Adrenal gland (tissue), 12 donors: ENCODE data around the gene WDR26. TPM values are rescaled to one million over a fixed set of nuclear protein-coding genes. Genes with fewer than 3 reads are reported as not detected.

Experiments used
- DNase-seq, 7 donors: peaks; one replicate each; pipeline ENCODE4 v3.0.0-alpha.2; 2019 to 2020
- H3K27ac ChIP-seq, 5 donors: fragments of 200-600 bp; sonication (generic) in 4 of 5; 1 replicate in 3 of 5; 2 replicates in 2 of 5; pipeline versions ENCODE4 v1.5.1 to v1.8.0; 2016 to 2020; ENCODE audit warnings: mild to moderate bottlenecking in 1 of 5
- H3K27me3 ChIP-seq: fragments of 200-600 bp; 2 replicates; pipeline ENCODE4 v1.8.0; 2021
- H3K36me3 ChIP-seq, 2 donors: fragments of 200-600 bp; replicated peaks in 1 of 2; 1 replicate in 1 of 2; 2 replicates in 1 of 2; pipeline versions ENCODE4 v1.5.1 to v1.8.0; 2018 to 2022
- H3K4me1 ChIP-seq, 2 donors: fragments of 200-600 bp; replicated peaks in 1 of 2; 1 replicate in 1 of 2; 2 replicates in 1 of 2; pipeline versions ENCODE4 v1.5.1 to v1.8.0; 2018 to 2021
- H3K4me3 ChIP-seq, 4 donors: fragments of 200-600 bp; sonication (generic) in 3 of 4; one replicate each; pipeline ENCODE4 v1.5.1; 2016 to 2018
- H3K9me3 ChIP-seq, 3 donors: fragments of 200-600 bp; sonication (generic) in 1 of 3; replicated peaks in 1 of 3; 1 replicate in 2 of 3; 2 replicates in 1 of 3; pipeline versions ENCODE4 v1.5.1 to v1.8.0; 2016 to 2021
- CTCF ChIP-seq, 6 experiments: fragments of 450-650 bp in 4 of 6; fragments of 200-600 bp in 2 of 6; sonication (generic) in 1 of 6; IDR thresholded peaks; 1 replicate in 5 of 6; 2 replicates in 1 of 6; pipeline versions ENCODE4 v1.5.1 to v1.8.0; 2016 to 2021; ENCODE audit warnings: antibody characterized with exemption in 6 of 6, mild to moderate bottlenecking in 2 of 6, moderate library complexity in 1 of 6
- POLR2A ChIP-seq, 2 donors: fragments of 450-650 bp; IDR thresholded peaks; one replicate each; pipeline ENCODE4 v1.6.1; 2017; ENCODE audit warnings: antibody characterized with exemption in 2 of 2, mild to moderate bottlenecking in 2 of 2, moderate library complexity in 1 of 2
- WGBS, 4 donors: extraction: QIAGEN DNeasy Blood & Tissue Kit in 2 of 4; methylation state at CpG; one replicate each; pipeline versions ENCODE4 v1.1.5 to v1.1.7; 2013 to 2017; 5-methylcytosine and 5-hydroxymethylcytosine counted together
- intact Hi-C, 2 donors: fragments of 100-400 bp; cut with DNase I; formaldehyde crosslinking; loops; one replicate each; pipeline versions ENCODE4 v1.14.1 to v1.15.0; 2022 to 2023
- polyA plus RNA-seq, 3 donors: library from polyadenylated mRNA; stranded (reverse); fragments of 200-250 nt in 2 of 3; fragments of 350-450 nt in 1 of 3; fragmentation: Illumina TruSeq in 1 of 3; extraction: RNeasy Lipid Tissue Mini Kit (QIAGEN cat#74804) in 1 of 3; gene quantifications; one replicate each; pipeline ENCODE4 v1.2.3, GENCODE V29; 2013 to 2014
- total RNA-seq, 9 donors: library from RNA; depleted of rRNA in 4 of 9; stranded (reverse); fragments of >200 nt in 4 of 9; fragments of 120-200 nt in 1 of 9; fragmentation: NEBNext Ultra II Directional in 1 of 9; extraction: Animal tissue kit (Norgen Biotek cat#: 25700) in 1 of 9; gene quantifications; one replicate each; pipeline versions ENCODE4 v1.1.0 to v1.2.4, GENCODE V29; 2013 to 2023
- donor health status: healthy with polysubstance abuse.
- donor health status: Bipolar disorder and iron deficiency.
- donor health status: DM: yes; HTN: yes; CAD: no.
- donor health status: DM: no; HTN: no; CAD: no.
- donor health status: DM: no; HTN: no; CAD: no.
- donor health status: DM: yes; HTN: yes; CAD: no.

Gene WDR26
- total and polyA plus RNA-seq, 12 donors = 25.6 to 92.0 (median 71.2) TPM

- peak; percentile 33 to 62 (median 50) for DNase-seq
- peak overlapping the region; percentile 69 to 99 (median 86) for H3K4me3 ChIP-seq
- H3K4me1 ChIP-seq = peaks cover 21 to 44% of the 10 kb centered on the region in 2 donors
- H3K36me3 ChIP-seq = peaks cover 0 to 12% of the 10 kb centered on the region in 2 donors
- intact Hi-C loops = no loop called here
- TF ChIP-seq CTCF (IDR thresholded peaks at IDR 0.05) (no peak), POLR2A (IDR thresholded peaks at IDR 0.05) (no peak)
- WGBS, 4 donors = 0 to 3% (median 0%) methylated on average over 3 to 80 of the region's 88 CpGs
- H3K27ac ChIP-seq = peak overlapping the region; percentile 84 to 100 (median 95)
- no peaks in the 10 kb centered on the region for H3K9me3 ChIP-seq
- H3K27me3 ChIP-seq = no peaks in the 10 kb centered on the region
Measured at GRCh38 chr1:224433701-224434672, 610 bp downstream of the WDR26 start.

GRCh38 chr1:224433041-224433691, 1.4 kb downstream of the WDR26 start:
- Histone ChIP-seq H3K9me3 (no peaks in the 10 kb centered on the region), H3K36me3 (peaks cover 0 to 12% of the 10 kb centered on the region in 2 donors), H3K27me3 (no peaks in the 10 kb centered on the region), H3K4me3 (peak overlapping the region; percentile 69 to 99 (median 86)), H3K4me1 (peaks cover 22 to 49% of the 10 kb centered on the region in 2 donors), H3K27ac (peak overlapping the region; percentile 84 to 100 (median 94))
- 0 to 2% (median 1%) methylated on average over 19 of the region's 19 CpGs for WGBS, 4 donors
- intact Hi-C loops = no loop called here
- no peak for TF ChIP-seq CTCF (IDR thresholded peaks at IDR 0.05)
- peak in 1 of 2 donors; percentile 5 for TF ChIP-seq POLR2A (IDR thresholded peaks at IDR 0.05)
- DNase-seq = peak in 5 of 7 donors; percentile 33 to 63 (median 40)

- Histone ChIP-seq H3K4me1 (peaks cover 27 to 54% of the 10 kb centered on the region in 2 donors), H3K36me3 (peaks cover 0 to 12% of the 10 kb centered on the region in 2 donors), H3K27me3 (no peaks in the 10 kb centered on the region), H3K9me3 (no peaks in the 10 kb centered on the region), H3K27ac (peak overlapping the region; percentile 57 to 100 (median 94)), H3K4me3 (peak overlapping the region in 3 of 4 donors; percentile 64 to 93 (median 79))
- WGBS, 4 donors = 2 to 5% (median 3%) methylated on average over 6 of the region's 6 CpGs
- intact Hi-C loops = no loop called here
- no peak for DNase-seq
- TF ChIP-seq POLR2A (IDR thresholded peaks at IDR 0.05) (peak in 1 of 2 donors; percentile 12), CTCF (IDR thresholded peaks at IDR 0.05) (no peak)
Measured at GRCh38 chr1:224432672-224433040, 1.9 kb downstream of the WDR26 start.

GRCh38 chr1:224432146-224432545, 2.5 kb downstream of the WDR26 start:
- Histone ChIP-seq H3K4me3 (peak overlapping the region in 2 of 4 donors; percentile 79 to 93), H3K27me3 (no peaks in the 10 kb centered on the region), H3K27ac (peak overlapping the region in 4 of 5 donors; percentile 57 to 100 (median 94)), H3K36me3 (peaks cover 0 to 12% of the 10 kb centered on the region in 2 donors), H3K9me3 (no peaks in the 10 kb centered on the region), H3K4me1 (peaks cover 32 to 59% of the 10 kb centered on the region in 2 donors)
- DNase-seq = no peak
- 7 to 13% (median 10%) methylated on average over 2 of the region's 2 CpGs for WGBS, 4 donors
- intact Hi-C loops = no loop called here
- TF ChIP-seq CTCF (IDR thresholded peaks at IDR 0.05) (no peak), POLR2A (IDR thresholded peaks at IDR 0.05) (no peak)
